Panc1 (cell line): Measurements from ENCODE around the gene ARTN. TPM values are rescaled to one million over a fixed set of nuclear protein-coding genes. Genes with fewer than 3 reads are reported as not detected.

ENCODE experiments used
- ATAC-seq: fragments of 200-7000 bp; cut with Tn5 transposase; 2 replicates; pipeline ENCODE4 v1.9.1; 2020; ENCODE audit warnings: mild to moderate bottlenecking, moderate library complexity
- BruUV-seq: library from RNA; stranded (reverse); fragments of 400-500 nt; replicated peaks from 2 replicates; lab custom pipeline; 2021; lab: Mats Ljungman, UMichigan
- CTCF ChIA-PET: fragments of 300-600 bp; sonication (Branson Sonifier 250); formaldehyde crosslinking; loops from one replicate; lab custom pipeline; 2022; ENCODE audit warnings: antibody characterized with exemption; lab: Charles Lee
- POLR2A ChIA-PET: fragments of 300-600 bp; sonication (Branson Sonifier 250); formaldehyde crosslinking; loops from one replicate; lab custom pipeline; 2022; ENCODE audit warnings: antibody characterized with exemption; lab: Charles Lee
- DNase-seq: peaks from one replicate; pipeline ENCODE4 v3.0.0-alpha.2; 2010; ENCODE audit warnings: low read depth, low spot score
- H3K27ac ChIP-seq: 2 replicates; pipeline ENCODE4 v1.5.1; 2011; ENCODE audit warnings: mild to moderate bottlenecking, low read length, inconsistent platforms
- H3K27me3 ChIP-seq: fragments of 200-500 bp; sonication (Bioruptor generic); 2 replicates; pipeline ENCODE4 v1.6.0; 2014; ENCODE audit warnings: low read length, inconsistent platforms; ENCODE audit not compliant: control insufficient read depth, insufficient read depth
- H3K36me3 ChIP-seq: fragments of 200-500 bp; sonication (Bioruptor generic); 2 replicates; pipeline ENCODE4 v1.5.1; 2014; ENCODE audit warnings: inconsistent platforms, mild to moderate bottlenecking, low read length, moderate library complexity; ENCODE audit not compliant: control insufficient read depth, insufficient read depth
- H3K4me1 ChIP-seq: 2 replicates; pipeline ENCODE4 v1.5.1; 2011; ENCODE audit warnings: inconsistent platforms, mild to moderate bottlenecking, low read length, moderate library complexity; ENCODE audit not compliant: control insufficient read depth, insufficient read depth
- H3K4me3 ChIP-seq, 2 experiments: 2 replicates each; pipeline ENCODE4 v1.5.1; 2011 to 2012; ENCODE audit warnings: low read depth in 2 of 2, low read length in 2 of 2, mild to moderate bottlenecking in 2 of 2, inconsistent platforms in 1 of 2, moderate library complexity in 1 of 2
- H3K9me3 ChIP-seq: fragments of 200-500 bp; sonication (Bioruptor generic); 2 replicates; pipeline ENCODE4 v1.5.1; 2014; ENCODE audit warnings: low read depth, mild to moderate bottlenecking, inconsistent platforms, low read length, moderate library complexity; ENCODE audit not compliant: control insufficient read depth, insufficient read depth
- POLR2AphosphoS5 ChIP-seq: IDR thresholded peaks from 2 replicates; pipeline ENCODE4 v1.6.1; 2012; ENCODE audit warnings: mild to moderate bottlenecking, low read depth, low read length, moderate library complexity
- REST ChIP-seq, 2 experiments: IDR thresholded peaks; 2 replicates each; pipeline ENCODE4 v1.6.1; 2011 to 2012; ENCODE audit warnings: low read depth in 2 of 2, control low read depth in 1 of 2, low read length in 1 of 2, mild to moderate bottlenecking in 1 of 2, moderate library complexity in 1 of 2; ENCODE audit not compliant: insufficient read depth in 1 of 2
- SIN3A ChIP-seq: IDR thresholded peaks from 2 replicates; pipeline ENCODE4 v1.6.1; 2012; ENCODE audit warnings: low read depth, mild to moderate bottlenecking, low read length, moderate library complexity, borderline replicate concordance; ENCODE audit not compliant: insufficient read depth
- TCF7L2 ChIP-seq: IDR thresholded peaks from 2 replicates; pipeline ENCODE4 v1.6.1; 2011; ENCODE audit warnings: mild to moderate bottlenecking, low read depth, low read length, inconsistent platforms
- in situ Hi-C: cut with HindIII; loops from 2 replicates; pipeline ENCODE4 v1.10.0; 2016; ENCODE audit warnings: low sequenced_read_pairs, low pct_unique_long_range_greater_than_20kb
- intact Hi-C: fragments of 100-400 bp; cut with micrococcal nuclease; formaldehyde crosslinking; loops from one replicate; pipeline ENCODE4 v1.10.0; 2022; ENCODE audit not compliant: unreplicated experiment
- total RNA-seq: library from RNA; stranded (reverse); gene quantifications from one replicate; pipeline ENCODE4 v1.2.1, GENCODE V29; 2021; ENCODE audit not compliant: unreplicated experiment
- TF ChIP-seq, protein P1 (sequence below): fragments of 450-650 bp; IDR thresholded peaks from 2 replicates; pipeline ENCODE4 v1.5.1; 2017; ENCODE audit warnings: mild to moderate bottlenecking

Gene ARTN
- total RNA-seq, 1 experiment from 2014 or later: 0.49 TPM

- Histone ChIP-seq H3K4me3 (no peak overlapping the region), H3K9me3 (no peaks in the 10 kb centered on the region), H3K27ac (peak overlapping the region; percentile 58; the same call in 1 of the 2 replicates), H3K27me3 (no peaks in the 10 kb centered on the region), H3K36me3 (no peaks in the 10 kb centered on the region), H3K4me1 (peaks cover 11% of the 10 kb centered on the region)
- TF ChIP-seq, protein P1, sequence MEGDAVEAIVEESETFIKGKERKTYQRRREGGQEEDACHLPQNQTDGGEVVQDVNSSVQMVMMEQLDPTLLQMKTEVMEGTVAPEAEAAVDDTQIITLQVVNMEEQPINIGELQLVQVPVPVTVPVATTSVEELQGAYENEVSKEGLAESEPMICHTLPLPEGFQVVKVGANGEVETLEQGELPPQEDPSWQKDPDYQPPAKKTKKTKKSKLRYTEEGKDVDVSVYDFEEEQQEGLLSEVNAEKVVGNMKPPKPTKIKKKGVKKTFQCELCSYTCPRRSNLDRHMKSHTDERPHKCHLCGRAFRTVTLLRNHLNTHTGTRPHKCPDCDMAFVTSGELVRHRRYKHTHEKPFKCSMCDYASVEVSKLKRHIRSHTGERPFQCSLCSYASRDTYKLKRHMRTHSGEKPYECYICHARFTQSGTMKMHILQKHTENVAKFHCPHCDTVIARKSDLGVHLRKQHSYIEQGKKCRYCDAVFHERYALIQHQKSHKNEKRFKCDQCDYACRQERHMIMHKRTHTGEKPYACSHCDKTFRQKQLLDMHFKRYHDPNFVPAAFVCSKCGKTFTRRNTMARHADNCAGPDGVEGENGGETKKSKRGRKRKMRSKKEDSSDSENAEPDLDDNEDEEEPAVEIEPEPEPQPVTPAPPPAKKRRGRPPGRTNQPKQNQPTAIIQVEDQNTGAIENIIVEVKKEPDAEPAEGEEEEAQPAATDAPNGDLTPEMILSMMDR: no peak
- intact Hi-C loops: loop anchor here (10.0 kb wide), 1 partner anchor 406 kb away; no protein-coding TSS in a partner anchor
- ATAC-seq (no peak), DNase-seq (no peak)
- CTCF ChIA-PET: interaction anchor here (0.8 to 2.3 kb wide), 2 partner anchors 116 to 168 kb away, joined by 7 to 14 read pairs; no protein-coding TSS in a partner anchor
- no TSS peak for BruUV-seq
- in situ Hi-C loops: loop anchor here (25.0 kb wide), 1 partner anchor 169 kb away; no protein-coding TSS in a partner anchor
- POLR2A ChIA-PET: no interaction called here
These were observed 2.7 kb upstream of the ARTN start for GRCh38 chr1:43930949-43931275.

DNA sequence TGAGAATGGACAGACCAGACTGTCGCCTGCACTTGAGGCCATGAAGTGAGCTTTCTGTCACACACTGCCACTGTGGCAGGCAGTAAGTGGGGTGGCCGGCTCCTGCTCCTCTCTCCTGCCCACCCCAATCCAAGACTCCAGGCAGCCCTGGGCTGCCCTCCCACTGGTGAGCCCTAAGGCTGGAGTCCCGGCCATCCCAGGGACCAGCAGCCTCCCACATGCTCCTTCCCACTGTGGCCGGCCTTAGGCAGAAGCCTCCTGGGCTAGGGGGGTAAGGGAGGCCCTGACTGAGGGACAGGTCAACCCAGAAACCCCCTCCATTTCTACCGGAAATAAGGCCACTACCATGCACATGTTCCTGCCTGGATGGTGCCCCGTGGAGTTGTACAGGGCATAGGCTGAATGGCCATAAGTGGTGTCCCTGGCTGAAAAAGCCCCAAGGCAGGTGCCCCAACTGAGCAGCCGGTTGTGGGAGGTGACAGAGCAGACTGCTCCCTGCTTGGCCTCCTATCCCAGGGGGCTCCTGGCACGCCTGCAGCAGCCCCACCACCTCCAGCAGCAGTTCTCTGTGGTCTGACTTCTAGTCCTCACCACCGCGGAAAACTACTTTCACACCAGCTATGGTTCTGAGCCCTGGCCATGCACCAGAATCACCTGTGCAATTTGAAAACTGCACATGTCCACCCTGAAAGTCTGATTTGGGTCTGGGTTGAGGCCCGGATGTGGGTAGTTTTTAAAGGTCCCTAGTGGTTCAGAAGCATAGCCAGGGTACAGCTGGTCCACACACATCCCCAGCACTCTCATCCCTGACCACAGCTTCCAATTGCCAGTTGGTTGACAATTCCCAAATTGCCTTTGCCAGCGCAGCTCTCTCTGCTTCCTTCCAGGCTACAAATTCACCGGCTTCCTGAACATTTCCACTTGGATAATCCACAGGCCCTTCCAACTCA is 1.6 kb upstream of the ARTN start:
- no peaks in the 10 kb centered on the region for H3K9me3 ChIP-seq
- H3K27ac ChIP-seq: peak overlapping the region; percentile 58; the same call in 1 of the 2 replicates
- no peaks in the 10 kb centered on the region for H3K36me3 ChIP-seq
- no peaks in the 10 kb centered on the region for H3K27me3 ChIP-seq
- no peak overlapping the region for H3K4me3 ChIP-seq
- no peak for DNase-seq
- TF ChIP-seq, protein P1: no peak
- TF ChIP-seq REST (IDR thresholded peaks at IDR 0.05; ENCODE audit: insufficient read depth in 1 of 2, low read depth in 2 of 2, low read length in 1 of 2) (no peak), SIN3A (no peak), TCF7L2 (no peak), POLR2AphosphoS5 (no peak)
- in situ Hi-C loops: loop anchor here (25.0 kb wide), 1 partner anchor 170 kb away; no protein-coding TSS in a partner anchor
- no TSS peak for BruUV-seq
- no peak for ATAC-seq
- intact Hi-C loops: loop anchor here (10.0 kb wide), 1 partner anchor 407 kb away; no protein-coding TSS in a partner anchor
- ChIA-PET POLR2A (no interaction called here), CTCF (interaction anchor here (3.5 kb wide), 1 partner anchor 167 kb away, joined by 84 read pairs; no protein-coding TSS in a partner anchor)
- H3K4me1 ChIP-seq: peaks cover 16% of the 10 kb centered on the region
